ENCODE data around the gene S100A1.
"Not testable (repeated sequence)": the region's sequence is repeated elsewhere in the genome, so short reads cannot be mapped to it uniquely, and the experiment has no call there.

- TF ChIP-seq, protein P1, sequence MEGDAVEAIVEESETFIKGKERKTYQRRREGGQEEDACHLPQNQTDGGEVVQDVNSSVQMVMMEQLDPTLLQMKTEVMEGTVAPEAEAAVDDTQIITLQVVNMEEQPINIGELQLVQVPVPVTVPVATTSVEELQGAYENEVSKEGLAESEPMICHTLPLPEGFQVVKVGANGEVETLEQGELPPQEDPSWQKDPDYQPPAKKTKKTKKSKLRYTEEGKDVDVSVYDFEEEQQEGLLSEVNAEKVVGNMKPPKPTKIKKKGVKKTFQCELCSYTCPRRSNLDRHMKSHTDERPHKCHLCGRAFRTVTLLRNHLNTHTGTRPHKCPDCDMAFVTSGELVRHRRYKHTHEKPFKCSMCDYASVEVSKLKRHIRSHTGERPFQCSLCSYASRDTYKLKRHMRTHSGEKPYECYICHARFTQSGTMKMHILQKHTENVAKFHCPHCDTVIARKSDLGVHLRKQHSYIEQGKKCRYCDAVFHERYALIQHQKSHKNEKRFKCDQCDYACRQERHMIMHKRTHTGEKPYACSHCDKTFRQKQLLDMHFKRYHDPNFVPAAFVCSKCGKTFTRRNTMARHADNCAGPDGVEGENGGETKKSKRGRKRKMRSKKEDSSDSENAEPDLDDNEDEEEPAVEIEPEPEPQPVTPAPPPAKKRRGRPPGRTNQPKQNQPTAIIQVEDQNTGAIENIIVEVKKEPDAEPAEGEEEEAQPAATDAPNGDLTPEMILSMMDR (IDR thresholded peaks at IDR 0.05; ENCODE audit: low read depth, low read length) = not testable (repeated sequence)
- not testable (repeated sequence) for TF ChIP-seq EZH2phosphoT487 (IDR thresholded peaks at IDR 0.05; ENCODE audit: low read depth)
Observed at GRCh38 chr1:153583514-153583913, 44.7 kb upstream of the S100A1 start.
